Measurements from ENCODE around the gene MMD.
"Not testable (repeated sequence)": the region's sequence is repeated elsewhere in the genome, so short reads cannot be mapped to it uniquely, and the experiment has no call there.

MMD gene

DNA sequence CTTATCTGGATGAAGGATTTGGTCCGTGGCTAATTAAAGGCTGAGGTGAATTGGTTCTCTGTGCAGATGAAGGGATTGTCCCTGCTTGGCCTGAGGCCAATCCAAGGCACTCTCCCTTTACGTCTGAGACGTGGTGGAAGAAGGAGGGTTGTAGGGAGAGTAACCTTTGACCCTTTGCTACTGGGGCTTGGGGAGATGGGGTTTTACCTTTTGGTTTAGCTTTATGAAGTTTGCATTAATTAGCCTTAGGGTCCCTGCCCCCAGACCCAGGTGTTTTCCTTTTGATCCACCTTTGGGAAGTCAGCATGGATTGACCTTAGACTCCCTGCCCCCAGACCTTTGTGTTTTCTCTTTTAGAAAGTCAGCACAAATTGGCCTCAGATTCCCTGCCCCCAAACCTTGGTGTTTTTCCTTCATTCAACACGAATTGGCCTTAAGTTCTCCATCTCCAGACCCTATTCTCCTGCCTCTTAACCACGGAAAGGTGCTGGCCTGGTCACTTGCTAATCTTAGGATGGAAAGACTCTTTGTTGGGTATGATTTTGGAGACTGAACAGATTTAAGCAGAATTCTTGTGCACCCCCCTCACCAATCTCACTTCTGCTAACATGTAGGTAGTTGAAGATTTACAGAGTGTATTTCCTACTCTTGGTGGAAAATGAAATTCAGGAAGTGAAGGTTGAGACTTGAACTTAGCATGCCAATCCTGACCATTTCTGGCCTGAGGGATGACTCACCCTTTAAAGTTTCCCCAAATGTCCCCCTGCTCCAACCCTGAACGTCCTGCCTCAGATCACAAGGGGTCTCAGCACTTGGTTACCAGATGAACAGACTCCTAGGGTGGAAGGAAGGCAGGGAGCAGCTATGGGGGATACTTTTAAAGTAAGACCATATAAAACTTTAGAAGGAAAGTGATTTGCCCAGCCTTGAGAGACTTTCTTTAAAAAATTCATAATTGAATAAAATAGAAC lies 23.1 kb upstream of the MMD start:
- DNase-seq (ENCODE audit: low read depth in 2 of 2) = no peak

DNA sequence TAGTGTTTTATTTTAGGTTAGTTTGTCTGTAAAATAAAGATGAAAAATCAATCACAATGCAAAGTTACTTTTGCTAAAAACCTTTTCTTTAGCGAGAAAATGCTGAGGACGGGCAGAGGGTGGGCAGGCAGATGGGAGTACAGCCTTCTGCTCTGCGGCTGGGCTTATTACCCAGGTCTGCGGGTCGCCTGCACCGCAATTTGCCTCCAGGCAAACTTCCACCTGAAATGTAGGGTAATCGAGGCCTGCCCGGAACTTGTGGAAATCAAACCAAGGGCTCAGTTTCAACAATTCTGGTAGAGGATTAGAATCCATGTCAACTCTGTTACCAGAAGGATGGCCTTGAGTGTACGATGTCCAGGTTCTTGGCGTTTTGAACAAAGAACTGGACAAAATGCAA lies 22.3 kb upstream of the MMD start:
- no peak for DNase-seq (ENCODE audit: low read depth in 2 of 2)

DNA sequence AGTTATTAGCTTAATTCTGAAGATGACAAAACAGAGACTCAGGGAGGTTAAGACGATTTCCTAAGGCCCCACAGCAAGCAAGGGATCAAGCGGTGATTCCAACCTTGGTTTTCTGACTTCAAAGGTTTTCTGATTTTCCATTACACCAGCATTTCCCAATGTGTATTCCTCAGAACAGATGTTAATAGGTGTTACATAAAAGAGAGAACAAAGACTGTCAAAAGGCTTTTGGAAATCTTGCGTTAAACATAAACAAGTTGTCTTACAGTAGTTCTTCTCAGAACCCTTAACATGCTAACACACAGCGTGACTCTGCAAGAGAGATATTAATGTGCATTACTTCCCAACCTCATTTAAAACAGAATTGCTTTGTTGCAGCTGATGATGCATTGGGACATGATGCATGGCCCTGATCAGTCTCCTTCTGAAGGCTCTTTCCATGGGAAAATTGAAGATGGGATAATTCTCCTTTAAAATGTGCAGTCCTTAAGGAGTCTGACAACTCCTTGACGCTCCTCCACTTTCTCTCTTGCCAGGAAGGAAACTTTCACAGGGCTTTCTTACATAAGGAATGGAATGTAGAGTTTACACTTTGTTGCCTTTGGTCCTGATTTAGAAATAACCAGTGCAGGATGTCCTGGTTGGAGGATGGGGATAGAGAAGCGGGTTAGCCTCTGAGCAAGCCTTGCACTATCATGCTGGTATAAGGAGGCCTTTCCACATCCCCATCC lies 21.5 kb upstream of the MMD start:
- no peak for DNase-seq (ENCODE audit: low read depth in 2 of 2)

DNA sequence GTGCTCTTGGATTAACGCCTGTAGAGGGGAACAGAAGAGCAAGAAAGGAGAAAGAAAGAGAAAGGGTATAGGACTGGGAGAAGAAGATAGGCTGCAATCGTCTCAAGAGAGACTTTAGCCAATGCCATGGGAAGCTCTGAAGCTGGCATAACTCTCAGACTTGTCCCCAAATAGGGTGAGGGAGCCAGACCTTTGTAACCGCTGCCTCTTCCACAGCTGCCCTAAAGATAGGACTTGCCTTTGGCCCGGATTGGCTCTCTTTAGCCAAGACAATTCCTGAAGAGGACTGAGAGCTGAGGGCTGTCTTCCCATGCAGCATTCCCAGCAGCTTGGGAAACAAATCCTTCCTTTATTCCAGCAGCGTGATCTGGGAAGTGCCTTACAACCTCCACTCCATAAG lies 20.8 kb upstream of the MMD start:
- no peak for DNase-seq (ENCODE audit: low read depth in 2 of 2)

DNA sequence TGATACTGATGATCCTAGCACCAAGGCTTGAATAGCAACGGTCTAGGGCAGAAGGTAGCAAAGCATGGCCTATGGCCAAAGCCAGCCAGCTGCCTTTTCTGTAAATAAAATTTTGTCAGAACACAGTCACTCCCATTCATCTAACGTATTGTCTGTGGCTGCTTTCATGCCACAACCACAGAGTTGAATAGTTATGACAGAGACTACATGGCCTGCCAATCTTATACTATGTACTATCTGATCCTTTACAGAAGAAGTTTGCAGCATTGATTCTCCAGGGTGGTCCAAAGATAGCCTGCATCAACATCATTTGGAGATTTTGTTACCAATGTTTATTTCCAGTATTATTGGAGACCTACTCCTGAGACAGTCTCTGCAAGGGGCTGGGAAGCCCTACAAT lies 19.9 kb upstream of the MMD start:
- DNase-seq (ENCODE audit: low read depth in 2 of 2) = no peak

DNA sequence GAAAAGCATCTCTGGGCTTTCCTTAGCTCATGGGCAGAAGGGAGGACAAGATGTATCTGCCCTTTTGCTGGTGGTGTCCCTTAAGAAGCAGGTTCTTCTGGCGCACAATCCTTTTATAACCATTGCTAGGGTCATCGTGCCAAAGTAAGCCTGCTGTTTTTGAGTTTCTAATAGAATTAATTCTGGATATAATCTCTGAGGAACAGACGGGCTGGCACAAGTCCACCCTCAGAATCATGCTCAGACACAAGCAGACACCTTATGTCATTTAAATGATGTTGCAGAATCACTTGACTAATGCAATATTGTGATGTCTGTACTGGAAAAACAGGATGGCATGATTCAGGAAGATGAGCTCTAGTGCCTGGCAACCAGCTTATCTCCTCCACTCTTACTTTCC lies 18.8 kb upstream of the MMD start:
- no peak for DNase-seq (ENCODE audit: low read depth in 2 of 2)

DNA sequence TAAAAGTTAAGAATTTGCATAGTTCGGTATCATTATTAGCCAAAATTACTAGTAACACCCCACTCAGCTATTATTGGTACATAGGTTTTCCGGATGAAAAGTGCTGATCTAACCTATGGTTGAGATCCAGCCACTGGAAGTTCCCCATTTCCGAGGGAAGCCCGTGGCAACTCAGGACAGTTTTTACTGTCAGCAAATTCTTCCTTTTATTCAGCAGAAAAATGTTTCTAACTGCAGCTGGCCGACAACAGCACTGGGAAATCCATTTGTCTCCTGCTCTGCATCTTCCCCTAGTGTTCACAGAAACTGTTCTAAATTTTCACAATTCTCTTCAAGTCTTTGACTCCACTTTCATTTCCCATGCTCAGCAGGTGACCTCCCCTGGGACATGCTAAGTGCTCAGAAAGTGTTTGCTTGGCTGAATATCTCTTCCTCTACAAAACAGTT lies 15.5 kb upstream of the MMD start:
- DNase-seq (ENCODE audit: low read depth in 2 of 2) = no peak

DNA sequence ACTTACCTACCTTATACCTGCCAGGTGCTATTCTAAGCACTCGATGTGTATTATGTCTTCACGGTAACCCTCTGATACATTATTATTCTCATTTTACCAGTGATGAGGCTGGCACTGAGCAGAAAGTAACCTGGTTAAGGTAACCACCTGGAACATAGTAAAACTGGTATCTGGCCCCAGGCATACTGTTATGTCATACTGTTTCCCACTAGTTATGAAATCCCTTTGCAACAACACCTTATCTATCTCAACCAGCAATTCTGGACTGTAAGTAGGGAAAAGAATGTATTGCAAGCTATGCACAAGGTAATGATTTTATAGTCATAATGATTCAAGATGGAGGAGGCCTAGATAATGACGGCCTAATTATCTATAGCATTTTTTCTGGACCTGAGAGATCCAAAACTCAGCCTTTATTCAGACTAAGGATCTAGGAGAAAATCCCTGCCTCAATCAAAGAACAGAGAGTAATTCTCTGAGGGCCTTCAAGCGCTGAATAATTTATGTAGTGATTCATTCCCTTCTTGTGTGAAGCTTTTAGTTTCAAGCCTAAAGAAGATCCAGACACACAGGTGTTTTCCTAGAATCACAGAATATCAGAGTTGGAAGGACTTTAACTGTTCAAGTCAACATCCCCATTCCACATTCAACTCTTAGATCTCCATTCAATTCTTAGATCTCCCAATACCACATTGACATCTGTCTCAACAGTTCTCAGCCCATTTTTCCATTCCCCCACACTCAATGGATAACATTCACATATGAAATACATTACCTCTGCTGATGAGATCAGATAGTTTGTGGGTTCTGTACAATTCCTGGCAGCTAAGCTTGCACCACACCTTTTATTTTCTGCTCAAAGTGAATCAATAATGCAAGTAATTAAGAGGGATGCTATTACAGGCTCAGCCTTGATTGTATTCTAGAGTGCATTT lies 14.9 kb upstream of the MMD start:
- DNase-seq (ENCODE audit: low read depth in 2 of 2) = no peak

DNA sequence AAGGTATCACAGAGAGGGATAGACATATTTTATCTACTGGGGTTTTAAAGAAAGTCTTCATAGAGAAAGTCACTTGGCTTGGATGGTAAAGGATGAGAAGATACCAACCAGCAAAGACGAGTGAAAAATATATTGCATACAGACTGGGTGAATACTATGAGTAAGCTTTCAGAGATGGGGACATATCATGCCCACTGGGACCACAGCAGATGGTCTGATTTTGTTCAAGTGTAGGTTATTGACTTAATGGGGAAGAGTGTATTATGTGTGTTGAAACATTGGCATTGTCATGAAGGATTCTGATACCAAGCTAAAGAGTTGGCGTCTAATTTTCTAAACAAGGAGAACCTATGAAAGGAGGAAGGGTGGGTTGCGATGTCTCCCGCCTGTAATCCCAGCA lies 13.8 kb upstream of the MMD start:
- DNase-seq (ENCODE audit: low read depth in 2 of 2) = no peak

DNA sequence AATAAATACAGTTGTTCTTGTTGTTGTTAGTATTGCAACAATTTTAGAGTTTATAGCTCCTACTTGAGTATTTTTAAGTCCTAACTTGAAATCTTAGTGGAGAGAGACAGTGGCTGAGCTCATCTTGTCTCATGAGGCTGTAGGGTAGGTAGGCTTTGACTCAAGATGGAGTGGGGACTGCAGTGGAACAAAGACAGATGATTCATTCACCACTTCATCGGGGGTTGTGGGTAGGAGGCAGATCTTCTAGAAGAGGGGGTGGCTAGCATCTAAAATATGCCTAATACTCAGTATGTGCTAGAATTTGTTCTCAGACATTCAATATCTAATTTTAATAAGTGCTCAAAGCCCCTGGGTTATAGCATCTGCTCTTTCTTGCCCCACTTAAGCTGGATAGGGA lies 13.1 kb upstream of the MMD start:
- no peak for DNase-seq (ENCODE audit: low read depth in 2 of 2)

DNA sequence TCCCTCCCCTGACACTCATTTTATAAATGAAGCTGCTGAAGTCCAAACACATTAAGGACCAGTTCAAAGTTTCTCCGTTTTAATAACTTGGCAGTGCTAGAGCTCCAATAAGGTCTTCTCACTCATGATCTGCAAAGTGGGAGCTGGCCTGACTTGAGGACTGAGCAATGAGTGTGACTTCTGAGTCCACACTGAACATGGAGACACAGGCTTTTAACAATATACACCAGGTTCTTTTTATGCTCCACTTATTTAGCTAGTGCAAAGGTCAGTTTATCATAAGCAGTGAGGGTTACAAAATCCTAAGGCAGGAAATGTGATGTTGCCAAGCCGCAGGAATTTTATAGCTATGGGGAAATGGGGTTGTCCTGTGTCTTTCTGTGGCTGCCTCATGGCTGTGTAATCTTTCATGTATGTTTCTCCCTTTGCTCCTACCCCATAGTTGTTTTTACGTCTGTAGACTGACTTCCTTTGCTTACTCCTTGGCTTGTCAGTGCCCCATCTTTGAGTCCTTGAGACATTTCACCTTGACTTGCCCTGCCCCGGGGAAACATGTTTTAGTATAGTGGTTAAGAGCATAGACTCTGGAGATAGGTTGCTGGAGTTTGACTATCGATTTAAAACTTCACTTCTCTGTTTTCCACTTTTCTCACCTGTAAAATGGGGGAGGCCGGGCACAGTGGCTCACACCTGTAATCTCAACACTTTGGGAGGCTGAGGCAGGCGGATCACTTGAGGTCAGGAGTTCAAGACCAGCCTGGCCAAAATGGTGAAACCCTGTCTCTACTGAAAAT lies 12.2 kb upstream of the MMD start:
- DNase-seq (ENCODE audit: low read depth in 2 of 2) = no peak

DNA sequence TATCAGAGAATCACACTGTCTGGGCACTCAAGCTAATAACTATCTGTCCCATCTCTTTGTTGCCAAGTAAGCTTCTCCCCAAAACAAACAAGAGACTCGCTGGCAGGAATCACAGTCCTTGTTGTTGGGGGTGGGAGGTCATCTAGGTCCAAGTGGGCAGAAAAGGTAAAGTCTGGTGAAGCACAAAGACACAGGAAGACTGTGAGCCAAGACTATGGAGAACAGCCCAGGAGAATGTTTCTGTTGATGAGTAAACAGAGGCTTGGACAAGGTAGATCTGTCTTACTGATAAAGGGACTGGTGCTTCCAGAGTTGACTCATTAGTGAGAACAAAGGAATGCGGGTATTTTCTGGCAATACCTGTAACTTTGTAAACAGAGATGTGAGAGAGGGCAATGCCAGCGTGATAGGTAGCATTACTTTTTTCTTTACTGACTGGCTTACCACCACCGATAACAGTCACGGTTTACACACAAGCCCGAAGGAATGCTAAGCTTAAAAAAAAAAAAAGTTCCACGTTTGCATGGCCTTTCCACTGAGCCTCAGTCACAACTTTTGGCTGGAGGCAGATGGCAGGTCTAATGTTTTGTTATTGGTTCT lies 11.5 kb upstream of the MMD start:
- no peak for DNase-seq (ENCODE audit: low read depth in 2 of 2)

DNA sequence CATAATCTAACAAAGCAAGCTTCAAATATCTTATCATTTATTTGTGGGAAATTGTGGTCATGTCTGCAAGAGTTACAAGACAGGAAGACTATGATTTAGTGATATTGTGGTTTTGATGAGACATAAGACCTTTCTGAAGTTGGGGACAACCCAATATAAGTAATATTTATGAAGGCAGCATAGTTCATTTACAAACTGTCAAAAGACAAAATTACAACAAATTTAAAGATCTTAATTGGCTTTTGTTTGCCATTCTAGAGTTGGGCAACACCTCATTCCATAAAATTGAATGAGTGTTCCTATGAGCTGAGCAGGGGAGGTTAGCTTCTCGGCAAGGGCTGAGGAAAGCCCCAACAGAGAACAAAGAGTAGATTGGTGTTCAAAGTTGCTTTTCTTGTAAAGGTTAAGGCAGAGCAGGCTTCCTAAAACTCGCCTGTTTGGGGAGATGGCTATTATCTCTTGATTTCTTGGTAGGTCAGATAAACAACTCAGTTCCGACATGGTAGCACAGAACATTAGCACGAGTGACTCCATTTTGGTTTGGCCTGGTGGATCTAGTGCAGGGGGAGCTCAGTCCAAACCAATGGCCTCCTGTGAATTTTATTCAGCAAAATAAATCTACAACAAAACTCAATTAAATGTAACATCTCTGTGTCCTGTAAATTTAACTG lies 10.9 kb upstream of the MMD start:
- no peak for DNase-seq (ENCODE audit: low read depth in 2 of 2)

DNA sequence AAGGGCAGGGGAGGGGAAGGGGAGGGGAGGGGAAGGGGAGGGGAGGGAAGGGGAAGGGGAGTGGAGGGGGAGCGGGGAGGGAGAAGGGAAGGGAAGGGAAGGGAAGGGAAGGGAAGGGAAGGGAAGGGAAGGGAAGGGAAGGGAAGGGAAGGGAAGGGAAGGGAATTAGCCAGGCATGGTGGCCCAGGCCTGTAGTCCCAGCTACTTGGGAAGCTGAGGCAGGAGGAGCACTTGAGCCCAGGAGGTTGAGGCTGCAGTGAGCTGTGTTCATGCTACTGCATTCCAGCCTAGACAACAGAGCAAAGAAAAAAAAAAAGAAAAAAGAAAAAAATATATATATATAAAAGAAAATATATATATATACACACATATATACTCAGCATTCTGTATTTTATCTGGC lies 10.3 kb upstream of the MMD start:
- DNase-seq (ENCODE audit: low read depth in 2 of 2) = not testable (repeated sequence)

DNA sequence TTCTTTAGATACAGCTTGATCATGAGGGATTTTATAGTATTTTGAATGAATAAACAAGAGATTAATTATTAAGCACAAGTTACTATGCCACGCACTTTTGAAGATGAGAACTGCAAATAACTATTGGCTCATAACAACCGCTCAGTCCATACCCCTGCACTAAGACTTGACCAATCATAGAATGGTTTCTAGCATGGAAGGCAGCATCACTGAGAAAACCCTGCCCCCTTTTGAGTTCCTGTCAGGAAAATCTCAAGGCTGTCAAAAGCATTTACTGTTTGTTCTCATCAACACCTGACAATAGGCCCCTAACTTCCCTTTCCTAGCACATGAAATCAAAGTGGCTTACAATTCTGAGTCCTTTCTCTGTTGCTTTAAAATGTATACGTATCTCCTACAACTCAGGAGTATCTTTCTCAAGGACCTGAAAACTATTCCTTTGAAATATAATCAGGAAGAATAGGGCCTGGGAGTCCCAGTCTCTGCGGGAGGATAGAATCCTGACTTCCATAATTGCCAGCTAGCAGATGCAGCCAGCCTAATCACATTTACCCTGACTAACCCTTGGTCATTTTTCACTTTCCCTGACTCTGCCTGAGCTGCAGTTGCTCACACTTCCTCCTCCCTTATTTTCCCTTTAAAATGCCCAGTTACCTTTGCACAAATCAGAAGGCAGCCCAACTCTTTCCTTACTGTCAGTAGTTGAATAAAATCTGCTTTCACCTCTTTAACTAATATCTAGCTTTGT lies 9.1 kb upstream of the MMD start:
- no peak for DNase-seq (ENCODE audit: low read depth in 2 of 2)

DNA sequence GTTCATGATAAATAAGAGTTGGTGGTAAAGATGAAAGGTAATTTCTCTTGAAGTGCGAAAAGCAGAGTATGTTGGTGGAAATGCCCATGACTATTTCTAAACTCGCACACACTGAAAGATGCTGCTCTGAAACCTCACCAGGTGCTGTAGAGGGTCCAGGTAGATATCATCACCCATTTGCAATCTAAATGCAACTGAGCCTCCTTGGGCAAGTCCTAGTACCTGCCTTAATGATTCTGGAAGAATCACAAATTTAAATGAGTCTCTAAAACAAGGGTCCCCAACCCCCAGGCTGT lies 5.9 kb upstream of the MMD start:
- no peak for DNase-seq (ENCODE audit: low read depth in 2 of 2)

DNA sequence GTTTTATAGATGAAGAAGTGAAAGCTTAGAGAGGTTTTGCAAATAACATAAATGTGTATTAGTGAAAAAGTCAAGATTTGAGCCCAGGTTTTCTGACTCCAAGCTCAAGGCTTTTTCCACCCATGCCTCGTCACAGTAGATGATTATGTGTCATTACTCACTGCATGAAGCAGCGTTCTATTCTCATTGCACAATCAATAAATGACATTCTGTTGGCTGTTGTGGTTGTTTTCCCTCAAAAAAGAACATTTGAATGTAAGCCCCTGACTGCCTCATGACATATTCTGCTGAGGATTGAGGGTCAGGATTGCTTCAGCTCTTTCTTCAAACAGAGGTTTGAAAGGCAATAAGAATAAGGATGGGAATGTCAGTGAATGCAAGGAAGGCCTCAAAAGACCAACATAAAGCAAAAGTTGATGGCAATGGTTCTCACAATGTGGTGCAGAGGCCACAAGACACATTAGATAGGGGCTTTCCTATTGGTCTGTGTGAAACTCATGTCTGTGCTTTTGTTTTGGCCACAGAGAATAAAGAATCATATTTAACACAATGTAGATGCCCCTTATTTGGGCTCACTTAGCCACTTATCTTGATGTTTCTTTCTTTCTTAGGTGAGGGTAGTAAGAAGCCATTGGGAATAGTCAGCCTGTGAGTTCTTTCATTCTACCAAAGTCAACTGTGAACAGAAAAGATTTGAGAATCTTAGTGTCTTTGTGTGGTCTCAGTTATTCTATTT lies 5.4 kb upstream of the MMD start:
- DNase-seq (ENCODE audit: low read depth in 2 of 2) = no peak

DNA sequence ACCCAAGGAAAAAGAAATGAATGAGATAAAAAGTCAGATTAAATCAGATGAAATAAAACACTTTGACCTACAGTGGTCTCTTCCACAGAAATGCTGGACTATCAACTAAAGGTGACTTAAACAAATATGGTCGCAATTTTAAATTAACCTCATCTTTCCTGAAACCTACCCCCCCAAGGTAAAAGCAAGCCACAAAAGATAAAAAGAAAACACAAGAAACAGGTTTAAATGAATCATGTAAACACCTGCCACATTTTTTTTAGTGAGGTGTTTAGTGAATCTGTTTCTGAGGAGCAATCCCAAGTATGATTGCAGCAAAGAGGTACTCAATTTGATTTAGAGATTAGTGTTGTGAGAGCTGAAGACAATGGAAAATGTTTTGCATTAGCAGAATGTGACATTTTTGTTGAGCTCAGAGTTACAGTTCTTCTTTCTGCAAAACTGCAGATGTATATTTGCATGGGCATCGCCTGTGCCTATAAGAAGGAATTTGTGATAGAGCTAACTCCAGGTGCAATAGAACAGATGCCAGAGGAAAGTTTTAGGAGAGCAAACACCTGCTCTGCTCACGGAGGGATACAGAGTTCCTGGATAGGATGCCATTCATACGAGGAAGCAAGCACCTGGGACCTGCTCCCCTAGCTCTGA lies 3.4 kb upstream of the MMD start:
- no peak for DNase-seq (ENCODE audit: low read depth in 2 of 2)
